GM12878 (cell line): ENCODE measurements around the gene C1orf185. TPM values are rescaled to one million over a fixed set of nuclear protein-coding genes. Genes with fewer than 3 reads are reported as not detected.

Experiments used
- CBX3 ChIP-seq: fragments of 200-600 bp; sonication (generic); IDR thresholded peaks from 2 replicates; pipeline ENCODE4 v1.6.1; 2016; ENCODE audit warnings: low read depth, borderline replicate concordance
- CEBPB ChIP-seq, 2 experiments: fragments of 150-350 bp in 1 of 2; IDR thresholded peaks; 2 replicates each; pipeline ENCODE4 v1.6.1; 2012 to 2014; ENCODE audit warnings: low read depth in 2 of 2, low read length in 2 of 2, borderline replicate concordance in 1 of 2, inconsistent platforms in 1 of 2
- FOS ChIP-seq: IDR thresholded peaks from 3 replicates; pipeline ENCODE4 v1.6.1; 2011; ENCODE audit warnings: borderline replicate concordance; ENCODE audit not compliant: insufficient read length; ENCODE audit errors: extremely low read depth
- IRF4 ChIP-seq: IDR thresholded peaks from 2 replicates; pipeline ENCODE4 v1.6.1; 2011; ENCODE audit warnings: low read depth, low read length
- MEF2A ChIP-seq: IDR thresholded peaks from 2 replicates; pipeline ENCODE4 v1.6.1; 2011; ENCODE audit warnings: low read depth, mild to moderate bottlenecking, low read length, moderate library complexity; ENCODE audit not compliant: insufficient read depth
- POU2F2 ChIP-seq: IDR thresholded peaks from 3 replicates; pipeline ENCODE4 v1.6.1; 2011; ENCODE audit warnings: low read depth, mild to moderate bottlenecking, low read length, borderline replicate concordance
- ZBTB11 ChIP-seq: fragments of 450-650 bp; formaldehyde crosslinking; IDR thresholded peaks from 2 replicates; pipeline ENCODE4 v1.5.0; 2022; ENCODE audit warnings: mild to moderate bottlenecking, missing genetic modification characterization
- ZNF384 ChIP-seq: IDR thresholded peaks from 2 replicates; pipeline ENCODE4 v1.6.1; 2012; ENCODE audit warnings: low read depth, mild to moderate bottlenecking, low read length, improper control_type of control experiment, borderline replicate concordance
- polyA plus RNA-seq, 11 experiments: library from polyadenylated mRNA; depleted of rRNA in 4 of 11; unstranded in 6 of 11; stranded (reverse) in 5 of 11; fragments of >200 nt; fragmentation: Nextera tagmentation in 4 of 11; fragmentation: Illumina TruSeq in 1 of 11; extraction: Ambion mirVana in 4 of 11; extraction: Trizol in 1 of 11; gene quantifications; 1 replicate in 1 of 11; 2 replicates in 10 of 11; pipeline versions ENCODE4 v1.2.1 to v1.2.3, GENCODE V29; 2011 to 2016; ENCODE audit warnings: inconsistent platforms in 2 of 11, missing spikeins in 2 of 11, low read depth in 1 of 11
- total RNA-seq, 4 experiments: library from RNA; depleted of rRNA in 3 of 4; stranded (reverse); fragments of >200 nt in 3 of 4; fragmentation: Illumina TruSeq in 1 of 4; extraction: Trizol in 1 of 4; gene quantifications; 2 replicates each; pipeline versions ENCODE4 v1.2.1 to v1.2.3, GENCODE V29; 2013 to 2021
- TF ChIP-seq, protein P1 (sequence below): IDR thresholded peaks from 2 replicates; pipeline ENCODE4 v1.6.1; 2012; ENCODE audit warnings: low read length, inconsistent platforms

C1orf185 gene
- total and polyA plus RNA-seq, 10 of the 15 experiments (the other 5 are each of a cell fraction or from before 2014, with no cell fraction given) = 0.40 TPM; not detected in 9

DNA sequence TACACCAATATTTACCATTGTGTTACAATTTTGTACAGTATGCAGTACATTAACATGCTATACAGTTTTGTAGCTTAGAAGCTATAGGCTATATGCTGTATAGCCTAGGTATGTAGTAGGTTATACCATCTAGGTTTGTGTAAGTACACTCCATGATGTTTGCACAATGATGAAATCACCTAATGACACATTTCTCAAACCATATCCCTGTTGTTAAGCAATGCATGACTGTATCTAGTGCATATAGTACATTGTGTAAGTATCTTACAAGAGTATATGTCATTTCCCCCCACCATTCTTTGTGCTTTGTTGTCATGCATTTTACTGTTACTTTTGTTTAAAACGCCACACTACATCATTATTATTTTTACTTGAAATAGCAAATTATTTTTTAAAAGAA is 68.3 kb downstream of the C1orf185 start (continued):
- no peak for TF ChIP-seq ZBTB11
- TF ChIP-seq MEF2A = no peak
- TF ChIP-seq IRF4 = no peak
- TF ChIP-seq CBX3 = no peak
- no peak for TF ChIP-seq CEBPB (IDR thresholded peaks at IDR 0.05; ENCODE audit: borderline replicate concordance in 1 of 2, low read depth in 2 of 2, low read length in 2 of 2)
- TF ChIP-seq, protein P1, sequence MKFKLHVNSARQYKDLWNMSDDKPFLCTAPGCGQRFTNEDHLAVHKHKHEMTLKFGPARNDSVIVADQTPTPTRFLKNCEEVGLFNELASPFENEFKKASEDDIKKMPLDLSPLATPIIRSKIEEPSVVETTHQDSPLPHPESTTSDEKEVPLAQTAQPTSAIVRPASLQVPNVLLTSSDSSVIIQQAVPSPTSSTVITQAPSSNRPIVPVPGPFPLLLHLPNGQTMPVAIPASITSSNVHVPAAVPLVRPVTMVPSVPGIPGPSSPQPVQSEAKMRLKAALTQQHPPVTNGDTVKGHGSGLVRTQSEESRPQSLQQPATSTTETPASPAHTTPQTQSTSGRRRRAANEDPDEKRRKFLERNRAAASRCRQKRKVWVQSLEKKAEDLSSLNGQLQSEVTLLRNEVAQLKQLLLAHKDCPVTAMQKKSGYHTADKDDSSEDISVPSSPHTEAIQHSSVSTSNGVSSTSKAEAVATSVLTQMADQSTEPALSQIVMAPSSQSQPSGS = no peak
- TF ChIP-seq FOS = no peak
- TF ChIP-seq POU2F2 = no peak
- no peak for TF ChIP-seq ZNF384
